ENCODE results near the gene RNASE4.
"Not testable (repeated sequence)": the region's sequence is repeated elsewhere in the genome, so short reads cannot be mapped to it uniquely, and the experiment has no call there.

The RNASE4 gene

DNA sequence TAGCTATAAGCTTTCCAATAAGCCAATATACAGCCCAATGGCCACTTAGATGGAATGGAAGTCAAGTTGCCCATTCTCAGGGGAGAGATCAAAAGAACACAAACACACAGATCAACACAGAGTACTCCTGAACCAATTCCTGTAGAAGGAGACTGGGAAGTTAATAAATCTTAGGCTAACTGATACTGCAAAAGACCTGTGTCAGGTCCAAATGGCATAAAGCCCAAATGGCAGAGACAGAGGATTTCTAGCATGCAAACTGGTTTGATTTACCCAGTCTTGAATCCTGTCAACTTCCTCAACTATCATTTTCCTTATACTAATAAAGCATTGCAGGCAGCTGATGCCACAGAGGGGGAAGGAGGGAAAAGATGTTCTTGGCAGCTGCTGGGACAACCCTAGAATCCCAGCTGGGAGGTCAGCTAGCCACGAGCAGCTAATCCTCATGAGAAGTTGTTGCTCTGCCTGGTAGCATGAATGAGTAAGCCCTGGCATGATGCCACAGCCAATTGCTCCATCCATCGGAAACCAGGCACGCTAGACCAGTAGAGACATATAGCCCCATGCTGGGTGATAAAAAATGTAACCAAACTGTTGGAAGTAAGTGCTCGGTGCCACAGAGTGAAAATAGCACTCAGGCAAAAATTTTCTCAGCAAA lies 30.4 kb downstream of the RNASE4 start:
- Histone ChIP-seq H3K4me1 (peaks cover 2% of the 10 kb centered on the region), H3K36me3 (ENCODE audit: control insufficient read depth, insufficient read depth, low read length) (no peaks in the 10 kb centered on the region), H3K27me3 (ENCODE audit: control insufficient read depth, insufficient read depth, low read length) (no peaks in the 10 kb centered on the region), H3K4me2 (ENCODE audit: low read length) (no peak overlapping the region), H3K4me3 (ENCODE audit: low read depth, low read length) (no peak overlapping the region), H3K27ac (no peak overlapping the region), H2AFZ (no peak overlapping the region), H3K79me2 (no peaks in the 10 kb centered on the region), H3K9ac (no peak overlapping the region), H3K9me3 (ENCODE audit: control insufficient read depth, low read length) (no peaks in the 10 kb centered on the region)
- TF ChIP-seq CTCF (IDR thresholded peaks at IDR 0.05) = no peak

DNA sequence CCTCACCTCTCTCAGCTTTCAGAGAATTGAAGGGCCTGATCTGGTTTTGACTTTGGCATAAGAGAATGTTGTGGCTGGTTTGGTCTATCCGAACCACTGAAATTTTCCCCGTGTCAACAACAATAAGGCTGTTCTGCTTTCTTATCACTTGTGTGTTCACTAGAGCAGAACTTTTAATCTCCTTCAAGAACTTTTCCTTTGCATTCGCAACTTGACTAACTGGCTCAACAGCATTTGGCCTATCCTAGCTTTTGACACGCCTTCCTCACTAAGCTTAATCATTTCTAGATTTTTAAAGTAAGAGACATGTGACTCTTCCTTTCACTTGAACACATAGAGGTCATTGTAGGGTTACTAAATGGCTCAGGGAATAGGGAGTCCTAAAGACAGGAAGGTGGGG lies 35.4 kb downstream of the RNASE4 start:
- Histone ChIP-seq H3K36me3 (ENCODE audit: control insufficient read depth, insufficient read depth, low read length) (no peaks in the 10 kb centered on the region), H3K9me3 (ENCODE audit: control insufficient read depth, low read length) (no peaks in the 10 kb centered on the region), H3K27me3 (ENCODE audit: control insufficient read depth, insufficient read depth, low read length) (peaks cover 3% of the 10 kb centered on the region), H2AFZ (no peak overlapping the region), H3K79me2 (no peaks in the 10 kb centered on the region), H3K4me3 (ENCODE audit: low read depth, low read length) (no peak overlapping the region), H3K4me1 (peaks cover 2% of the 10 kb centered on the region), H3K9ac (no peak overlapping the region), H3K27ac (no peak overlapping the region), H3K4me2 (ENCODE audit: low read length) (no peak overlapping the region)
- TF ChIP-seq CTCF (IDR thresholded peaks at IDR 0.05) = no peak

GRCh38 chr14:20720741-20721140 lies 36.4 kb downstream of the RNASE4 start:
- H3K36me3 ChIP-seq (ENCODE audit: control insufficient read depth, insufficient read depth, low read length) = no peaks in the 10 kb centered on the region
- no peak overlapping the region for H3K27ac ChIP-seq
- TF ChIP-seq CTCF (IDR thresholded peaks at IDR 0.05) = no peak
- H2AFZ ChIP-seq = no peak overlapping the region
- H3K9me3 ChIP-seq (ENCODE audit: control insufficient read depth, low read length) = no peaks in the 10 kb centered on the region
- H3K27me3 ChIP-seq (ENCODE audit: control insufficient read depth, insufficient read depth, low read length) = peaks cover 3% of the 10 kb centered on the region
- H3K4me3 ChIP-seq (ENCODE audit: low read depth, low read length) = no peak overlapping the region
- no peak overlapping the region for H3K4me2 ChIP-seq (ENCODE audit: low read length)
- H3K79me2 ChIP-seq = no peaks in the 10 kb centered on the region
- peaks cover 2% of the 10 kb centered on the region for H3K4me1 ChIP-seq
- no peak overlapping the region for H3K9ac ChIP-seq

DNA sequence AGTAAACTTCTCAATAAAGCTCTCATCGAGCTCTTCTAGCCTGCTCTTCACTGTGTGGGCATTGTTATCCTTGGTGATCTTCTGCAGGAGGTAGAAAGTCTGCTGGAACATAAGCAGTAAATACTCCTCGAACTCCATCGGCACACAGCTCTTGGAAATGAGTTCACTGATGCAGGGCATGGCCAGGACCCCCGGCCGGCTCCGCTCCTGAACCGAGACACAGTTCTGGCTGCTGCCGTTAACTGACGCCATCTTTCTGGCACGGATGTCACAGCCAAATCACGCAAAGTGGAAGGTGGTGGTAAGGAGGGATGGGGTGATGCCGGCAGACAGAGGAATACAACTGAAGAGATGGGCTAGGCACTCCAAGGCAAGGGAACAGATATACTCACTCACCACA lies 37.7 kb downstream of the RNASE4 start:
- no peak overlapping the region for H3K4me3 ChIP-seq (ENCODE audit: low read depth, low read length)
- no peaks in the 10 kb centered on the region for H3K36me3 ChIP-seq (ENCODE audit: control insufficient read depth, insufficient read depth, low read length)
- H3K9me3 ChIP-seq (ENCODE audit: control insufficient read depth, low read length) = no peaks in the 10 kb centered on the region
- no peak overlapping the region for H3K4me2 ChIP-seq (ENCODE audit: low read length)
- peaks cover 2% of the 10 kb centered on the region for H3K4me1 ChIP-seq
- H3K9ac ChIP-seq = no peak overlapping the region
- no peak overlapping the region for H2AFZ ChIP-seq
- no peak for TF ChIP-seq CTCF (IDR thresholded peaks at IDR 0.05)
- H3K27ac ChIP-seq = no peak overlapping the region
- no peaks in the 10 kb centered on the region for H3K79me2 ChIP-seq
- H3K27me3 ChIP-seq (ENCODE audit: control insufficient read depth, insufficient read depth, low read length) = peaks cover 3% of the 10 kb centered on the region

DNA sequence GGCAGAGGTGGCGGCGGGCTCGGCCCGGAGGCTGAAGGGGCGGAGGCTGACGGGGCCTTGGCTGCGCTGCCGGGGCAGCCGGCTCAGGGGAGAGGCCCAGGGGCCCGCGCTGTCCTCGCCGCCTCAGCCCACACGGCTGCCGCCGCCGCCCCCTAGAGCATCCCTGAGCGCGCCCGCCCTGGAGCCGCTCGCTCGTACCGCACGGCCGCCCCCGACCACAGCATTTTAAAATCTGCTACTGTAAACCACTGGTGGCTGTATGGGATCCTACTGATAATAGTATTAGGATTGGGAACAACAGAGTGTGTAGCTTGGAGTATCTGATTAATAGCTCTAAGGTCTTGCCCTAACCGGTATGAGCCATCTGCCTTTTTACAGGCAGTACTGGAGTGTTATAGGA lies 39.1 kb downstream of the RNASE4 start:
- no peak for TF ChIP-seq CTCF (IDR thresholded peaks at IDR 0.05)
- no peak overlapping the region for H3K9ac ChIP-seq
- no peaks in the 10 kb centered on the region for H3K36me3 ChIP-seq (ENCODE audit: control insufficient read depth, insufficient read depth, low read length)
- peaks cover 2% of the 10 kb centered on the region for H3K4me1 ChIP-seq
- H3K27me3 ChIP-seq (ENCODE audit: control insufficient read depth, insufficient read depth, low read length) = peaks cover 3% of the 10 kb centered on the region
- no peaks in the 10 kb centered on the region for H3K79me2 ChIP-seq
- no peaks in the 10 kb centered on the region for H3K9me3 ChIP-seq (ENCODE audit: control insufficient read depth, low read length)
- H3K4me3 ChIP-seq (ENCODE audit: low read depth, low read length) = no peak overlapping the region
- H3K4me2 ChIP-seq (ENCODE audit: low read length) = no peak overlapping the region
- H3K27ac ChIP-seq = no peak overlapping the region
- no peak overlapping the region for H2AFZ ChIP-seq

GRCh38 chr14:20726121-20726520 lies 41.8 kb downstream of the RNASE4 start:
- H3K27ac ChIP-seq; H3K27me3 ChIP-seq (ENCODE audit: control insufficient read depth, insufficient read depth, low read length); H3K9ac ChIP-seq; H3K9me3 ChIP-seq (ENCODE audit: control insufficient read depth, low read length); H3K4me3 ChIP-seq (ENCODE audit: low read depth, low read length); H3K79me2 ChIP-seq; H3K4me2 ChIP-seq (ENCODE audit: low read length); H2AFZ ChIP-seq; H3K36me3 ChIP-seq (ENCODE audit: control insufficient read depth, insufficient read depth, low read length); H3K4me1 ChIP-seq: not testable (repeated sequence)

Data from parathyroid adenoma (tissue), 2 donors.